Endothelial cell of umbilical vein (primary cell): ENCODE measurements around the gene CTBP2. TPM values are rescaled to one million over a fixed set of nuclear protein-coding genes. Genes with fewer than 3 reads are reported as not detected.

Experiments used
- BruUV-seq: library from RNA; stranded (reverse); fragments of 400-500 nt; replicated peaks from 2 replicates; lab custom pipeline; 2021; lab: Mats Ljungman, UMichigan
- CTCF ChIA-PET: fragments of 300-600, 350-600 bp; sonication (Branson Sonifier 250); formaldehyde crosslinking; loops from one replicate; lab custom pipeline; 2021; ENCODE audit warnings: antibody characterized with exemption, inconsistent platforms; lab: Charles Lee
- POLR2A ChIA-PET: fragments of 300-600, 350-600 bp; sonication (Branson Sonifier 250); formaldehyde crosslinking; loops from one replicate; lab custom pipeline; 2021; ENCODE audit warnings: antibody characterized with exemption, inconsistent platforms; lab: Charles Lee
- DNase-seq: peaks from one replicate; pipeline ENCODE4 v3.0.0-alpha.2; 2011; ENCODE audit warnings: low read depth, low spot score
- FAIRE-seq: peaks from 2 replicates; lab custom pipeline; 2011; peaks lifted over from hg19 to GRCh38; lab: Jason Lieb, UNC
- H2AFZ ChIP-seq: 2 replicates; pipeline ENCODE4 v1.6.0; 2012; ENCODE audit warnings: low read depth, low read length, control low read depth, inconsistent platforms
- H3K27ac ChIP-seq: 2 replicates; pipeline ENCODE4 v1.5.1; 2011; ENCODE audit warnings: low read depth, mild to moderate bottlenecking, control low read depth, low read length, moderate library complexity; ENCODE audit not compliant: insufficient read depth
- H3K27me3 ChIP-seq, 2 experiments: 2 replicates each; pipeline versions ENCODE4 v1.6.0 to v1.6.1; 2011; ENCODE audit warnings: low read length in 2 of 2, mixed read lengths in 1 of 2; ENCODE audit not compliant: control insufficient read depth in 2 of 2, insufficient read depth in 2 of 2
- H3K36me3 ChIP-seq, 2 experiments: 2 replicates in 1 of 2; 3 replicates in 1 of 2; pipeline ENCODE4 v1.5.1; 2011; ENCODE audit warnings: low read length in 2 of 2, mild to moderate bottlenecking in 1 of 2, moderate library complexity in 1 of 2; ENCODE audit not compliant: control insufficient read depth in 2 of 2, insufficient read depth in 2 of 2; ENCODE audit errors: extremely low read depth in 1 of 2
- H3K4me1 ChIP-seq: 3 replicates; pipeline ENCODE4 v1.5.1; 2011; ENCODE audit warnings: mild to moderate bottlenecking, low read length; ENCODE audit not compliant: control insufficient read depth, insufficient read depth; ENCODE audit errors: extremely low read depth
- H3K4me2 ChIP-seq: 2 replicates; pipeline ENCODE4 v1.6.1; 2011; ENCODE audit warnings: low read length, control low read depth, mixed read lengths; ENCODE audit not compliant: insufficient read depth
- H3K4me3 ChIP-seq, 3 experiments: fragments of 200-600 bp in 1 of 3; sonication (generic), shearing (Covaris generic) in 1 of 3; replicated peaks in 1 of 3; 2 replicates each; pipeline ENCODE4 v1.5.1; 2011 to 2016; ENCODE audit warnings: control low read depth in 3 of 3, low read length in 3 of 3, mild to moderate bottlenecking in 2 of 3, inconsistent platforms in 1 of 3, low read depth in 1 of 3, moderate library complexity in 1 of 3; ENCODE audit not compliant: insufficient read depth in 1 of 3
- H3K79me2 ChIP-seq: 2 replicates; pipeline ENCODE4 v1.6.0; 2012; ENCODE audit warnings: low read length, inconsistent platforms; ENCODE audit not compliant: control insufficient read depth, insufficient read depth
- H3K9ac ChIP-seq: replicated peaks from 2 replicates; pipeline ENCODE3; 2011; ENCODE audit warnings: low read length, control low read depth; ENCODE audit not compliant: insufficient read depth; ENCODE audit errors: extremely low read depth
- H3K9me1 ChIP-seq: replicated peaks from 3 replicates; pipeline ENCODE4 v1.6.0; 2011; ENCODE audit warnings: mild to moderate bottlenecking, low read length; ENCODE audit not compliant: control insufficient read depth, insufficient read depth; ENCODE audit errors: extremely low read depth
- H3K9me3 ChIP-seq: replicated peaks from 2 replicates; pipeline ENCODE4 v1.5.1; 2012; ENCODE audit warnings: low read length, inconsistent platforms; ENCODE audit not compliant: control insufficient read depth, insufficient read depth
- H4K20me1 ChIP-seq: replicated peaks from 2 replicates; pipeline ENCODE3; 2011; ENCODE audit warnings: mild to moderate bottlenecking, low read length; ENCODE audit not compliant: control insufficient read depth, insufficient read depth; ENCODE audit errors: extremely low read depth
- EZH2 ChIP-seq: IDR thresholded peaks from 2 replicates; pipeline ENCODE4 v1.6.1; 2012; ENCODE audit warnings: borderline replicate concordance, low read depth, mild to moderate bottlenecking, moderate library complexity, low read length, inconsistent platforms; ENCODE audit not compliant: severe bottlenecking
- FOS ChIP-seq: IDR thresholded peaks from 2 replicates; pipeline ENCODE4 v1.6.1; 2011; ENCODE audit warnings: mild to moderate bottlenecking, low read length, moderate library complexity, borderline replicate concordance; ENCODE audit not compliant: insufficient read depth
- GATA2 ChIP-seq: IDR thresholded peaks from 2 replicates; pipeline ENCODE4 v1.7.0; 2011; ENCODE audit warnings: low read depth, mild to moderate bottlenecking, moderate library complexity, mixed read lengths, low read length; ENCODE audit not compliant: insufficient read length, insufficient read depth
- JUN ChIP-seq: IDR thresholded peaks from 2 replicates; pipeline ENCODE4 v1.6.1; 2011; ENCODE audit warnings: borderline replicate concordance, low read depth; ENCODE audit not compliant: insufficient read length, insufficient read depth
- MYC ChIP-seq: IDR thresholded peaks from one replicate; pipeline ENCODE4 v1.6.1; 2011; ENCODE audit warnings: mild to moderate bottlenecking, low read depth, low read length
- POLR2A ChIP-seq: IDR thresholded peaks from 2 replicates; pipeline ENCODE4 v1.6.1; 2012; ENCODE audit warnings: low read depth, mild to moderate bottlenecking, control low read depth, low read length
- POLR2AphosphoS5 ChIP-seq: IDR thresholded peaks from 2 replicates; pipeline ENCODE4 v1.6.1; 2012; ENCODE audit warnings: low read depth, mild to moderate bottlenecking, control low read depth, low read length, moderate library complexity; ENCODE audit not compliant: insufficient read depth
- dilution Hi-C: fragments of 300-500 bp; cut with MboI; formaldehyde crosslinking; loops from one replicate; pipeline ENCODE4 v1.15.0; 2019; ENCODE audit warnings: low sequenced_read_pairs; ENCODE audit not compliant: extremely low pct_ligation_motif_present
- intact Hi-C: fragments of 100-400 bp; cut with micrococcal nuclease; formaldehyde crosslinking; loops from one replicate; pipeline ENCODE4 v1.10.0; 2022
- polyA plus RNA-seq, 4 experiments: library from polyadenylated mRNA; depleted of rRNA in 3 of 4; stranded (reverse) in 3 of 4; unstranded in 1 of 4; fragments of >200 nt; gene quantifications; 2 replicates each; pipeline versions ENCODE4 v1.2.1 to v1.2.3, GENCODE V29; 2011 to 2012; ENCODE audit warnings: missing spikeins in 1 of 4
- total RNA-seq: library from RNA; stranded (reverse); gene quantifications from 2 replicates; pipeline ENCODE4 v1.2.3, GENCODE V29; 2021
- TF ChIP-seq, protein P1 (sequence below), 2 donors: IDR thresholded peaks; 1 replicate in 1 of 2; 2 replicates in 1 of 2; pipeline ENCODE4 v1.5.1; 2011; ENCODE audit warnings: low read length in 2 of 2, mild to moderate bottlenecking in 2 of 2, moderate library complexity in 2 of 2, control low read depth in 1 of 2, inconsistent platforms in 1 of 2, low read depth in 1 of 2; ENCODE audit not compliant: insufficient read depth in 1 of 2; ENCODE audit errors: extremely low read depth in 1 of 2
- TF ChIP-seq, protein P2 (sequence below): IDR thresholded peaks from 2 replicates; pipeline ENCODE4 v1.6.1; 2011; ENCODE audit not compliant: insufficient read depth, insufficient read length

The CTBP2 gene
- total and polyA plus RNA-seq, 2 donors (not counting 3 experiments of a cell fraction or from before 2014, with no cell fraction given), result 118 to 128 TPM

DNA sequence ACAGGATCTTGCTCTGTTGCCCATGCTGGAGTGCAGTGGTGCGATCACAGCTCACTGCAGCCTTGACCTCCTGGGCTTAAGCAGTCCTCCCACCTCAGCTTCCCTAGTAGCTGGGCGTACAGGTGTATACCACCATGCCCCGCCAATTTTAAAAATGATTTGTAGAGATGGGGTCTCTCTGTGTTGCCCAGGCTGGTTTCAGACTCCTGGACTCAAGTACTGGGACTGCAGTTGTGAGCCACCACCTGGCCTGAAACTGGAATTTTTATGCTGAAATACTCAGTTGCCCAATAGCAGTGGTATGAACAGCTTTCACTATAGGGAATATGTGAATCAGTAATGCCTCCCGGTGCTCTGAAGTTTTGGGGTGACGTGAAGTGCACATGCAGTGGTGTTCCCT lies 210.8 kb downstream of the CTBP2 start:
- Histone ChIP-seq H3K27me3 (no peaks in the 10 kb centered on the region), H3K4me2 (no peak overlapping the region), H2AFZ (no peak overlapping the region), H4K20me1 (peaks cover 8% of the 10 kb centered on the region), H3K4me1 (no peaks in the 10 kb centered on the region), H3K36me3 (peaks cover 0 to 2% of the 10 kb centered on the region in 2 experiments), H3K9me1 (no peaks in the 10 kb centered on the region), H3K79me2 (peaks cover 69% of the 10 kb centered on the region), H3K4me3 (no peak overlapping the region), H3K27ac (no peak overlapping the region), H3K9ac (no peak overlapping the region), H3K9me3 (no peaks in the 10 kb centered on the region)
- no peak for DNase-seq
- TF ChIP-seq GATA2, result no peak
- no peak for TF ChIP-seq JUN
- TF ChIP-seq FOS, result no peak
- POLR2A ChIA-PET, result no interaction called here
- BruUV-seq, result no TSS peak
- dilution Hi-C loops (no loop called here), intact Hi-C loops (no loop called here)
- CTCF ChIA-PET, result no interaction called here
- no peak for FAIRE-seq

DNA sequence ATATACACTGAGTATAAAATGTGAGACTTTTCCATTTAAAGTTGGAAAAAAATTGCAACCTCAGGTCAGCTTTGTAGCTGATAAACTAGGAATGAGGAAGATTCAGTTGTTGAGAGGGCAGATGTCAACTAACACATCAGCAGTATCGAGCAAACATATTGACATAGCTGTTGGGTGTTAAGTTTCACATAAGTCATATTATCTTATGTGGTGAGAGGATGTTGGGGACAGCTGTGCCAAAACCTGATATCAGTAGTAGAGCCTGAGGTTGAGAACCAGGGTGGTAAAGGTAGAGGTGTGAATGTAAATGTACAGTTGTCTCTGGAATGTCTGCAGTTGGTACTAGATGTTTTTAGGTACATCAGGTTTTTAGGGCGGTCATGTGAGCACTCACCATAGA lies 213.4 kb downstream of the CTBP2 start:
- peaks cover 12% of the 10 kb centered on the region for H4K20me1 ChIP-seq
- dilution Hi-C loops (no loop called here), intact Hi-C loops (no loop called here)
- no peak overlapping the region for H3K4me3 ChIP-seq
- H2AFZ ChIP-seq, result no peak overlapping the region
- no peak overlapping the region for H3K9ac ChIP-seq
- TF ChIP-seq, protein P1, sequence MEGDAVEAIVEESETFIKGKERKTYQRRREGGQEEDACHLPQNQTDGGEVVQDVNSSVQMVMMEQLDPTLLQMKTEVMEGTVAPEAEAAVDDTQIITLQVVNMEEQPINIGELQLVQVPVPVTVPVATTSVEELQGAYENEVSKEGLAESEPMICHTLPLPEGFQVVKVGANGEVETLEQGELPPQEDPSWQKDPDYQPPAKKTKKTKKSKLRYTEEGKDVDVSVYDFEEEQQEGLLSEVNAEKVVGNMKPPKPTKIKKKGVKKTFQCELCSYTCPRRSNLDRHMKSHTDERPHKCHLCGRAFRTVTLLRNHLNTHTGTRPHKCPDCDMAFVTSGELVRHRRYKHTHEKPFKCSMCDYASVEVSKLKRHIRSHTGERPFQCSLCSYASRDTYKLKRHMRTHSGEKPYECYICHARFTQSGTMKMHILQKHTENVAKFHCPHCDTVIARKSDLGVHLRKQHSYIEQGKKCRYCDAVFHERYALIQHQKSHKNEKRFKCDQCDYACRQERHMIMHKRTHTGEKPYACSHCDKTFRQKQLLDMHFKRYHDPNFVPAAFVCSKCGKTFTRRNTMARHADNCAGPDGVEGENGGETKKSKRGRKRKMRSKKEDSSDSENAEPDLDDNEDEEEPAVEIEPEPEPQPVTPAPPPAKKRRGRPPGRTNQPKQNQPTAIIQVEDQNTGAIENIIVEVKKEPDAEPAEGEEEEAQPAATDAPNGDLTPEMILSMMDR (IDR thresholded peaks at IDR 0.05; ENCODE audit: extremely low read depth in 1 of 2, insufficient read depth in 1 of 2, low read depth in 1 of 2, low read length in 2 of 2), result no peak
- no peak for TF ChIP-seq JUN
- TF ChIP-seq, protein P2, sequence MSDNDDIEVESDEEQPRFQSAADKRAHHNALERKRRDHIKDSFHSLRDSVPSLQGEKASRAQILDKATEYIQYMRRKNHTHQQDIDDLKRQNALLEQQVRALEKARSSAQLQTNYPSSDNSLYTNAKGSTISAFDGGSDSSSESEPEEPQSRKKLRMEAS, result no peak
- no peak for TF ChIP-seq FOS
- TF ChIP-seq EZH2, result no peak
- TF ChIP-seq MYC, result no peak
- no peak for TF ChIP-seq POLR2A
- no peak for TF ChIP-seq POLR2AphosphoS5
- no peak for TF ChIP-seq GATA2
- no TSS peak for BruUV-seq
- CTCF ChIA-PET, result no interaction called here
- H3K4me2 ChIP-seq, result no peak overlapping the region
- no peaks in the 10 kb centered on the region for H3K9me3 ChIP-seq
- H3K9me1 ChIP-seq, result no peaks in the 10 kb centered on the region
- H3K36me3 ChIP-seq, result peaks cover 0 to 3% of the 10 kb centered on the region in 2 experiments
- POLR2A ChIA-PET, result no interaction called here
- no peaks in the 10 kb centered on the region for H3K4me1 ChIP-seq
- FAIRE-seq (no peak), DNase-seq (no peak)
- peaks cover 81% of the 10 kb centered on the region for H3K79me2 ChIP-seq
- H3K27me3 ChIP-seq, result no peaks in the 10 kb centered on the region
- no peak overlapping the region for H3K27ac ChIP-seq
